Ishikawa (cell line): Measurements from ENCODE around the gene BCAR1.

Experiments
- CEBPB ChIP-seq: IDR thresholded peaks from 2 replicates; pipeline ENCODE4 v1.6.1; 2012
- CREB1 ChIP-seq: IDR thresholded peaks from 2 replicates; pipeline ENCODE4 v1.6.1; 2012; ENCODE audit warnings: low read depth
- EP300 ChIP-seq: IDR thresholded peaks from 2 replicates; pipeline ENCODE4 v1.6.1; 2012; ENCODE audit warnings: borderline replicate concordance
- FOXM1 ChIP-seq: IDR thresholded peaks from 2 replicates; pipeline ENCODE4 v1.6.1; 2012; ENCODE audit warnings: low read depth, borderline replicate concordance
- MAX ChIP-seq: IDR thresholded peaks from 2 replicates; pipeline ENCODE4 v1.6.1; 2012
- NFIC ChIP-seq: IDR thresholded peaks from 2 replicates; pipeline ENCODE4 v1.6.1; 2012
- RAD21 ChIP-seq: IDR thresholded peaks from 2 replicates; pipeline ENCODE4 v1.6.1; 2012; ENCODE audit warnings: low read depth
- REST ChIP-seq: IDR thresholded peaks from 2 replicates; pipeline ENCODE4 v1.6.1; 2012; ENCODE audit warnings: low read depth, mild to moderate bottlenecking
- TAF1 ChIP-seq: IDR thresholded peaks from 2 replicates; pipeline ENCODE4 v1.6.1; 2012; ENCODE audit warnings: low read depth, mild to moderate bottlenecking
- TCF12 ChIP-seq: IDR thresholded peaks from 2 replicates; pipeline ENCODE4 v1.6.1; 2012; ENCODE audit warnings: low read depth
- TEAD4 ChIP-seq: IDR thresholded peaks from 2 replicates; pipeline ENCODE4 v1.6.1; 2012
- USF1 ChIP-seq: IDR thresholded peaks from 2 replicates; pipeline ENCODE4 v1.6.1; 2012
- YY1 ChIP-seq: IDR thresholded peaks from 2 replicates; pipeline ENCODE4 v1.6.1; 2012; ENCODE audit warnings: low read depth
- ZBTB7A ChIP-seq: IDR thresholded peaks from 2 replicates; pipeline ENCODE4 v1.6.1; 2012; ENCODE audit warnings: low read depth

- TF ChIP-seq EP300 = no peak
- TF ChIP-seq MAX = no peak
- TF ChIP-seq REST = no peak
- no peak for TF ChIP-seq TCF12
- no peak for TF ChIP-seq NFIC
- TF ChIP-seq TAF1 = no peak
- no peak for TF ChIP-seq USF1
- TF ChIP-seq CEBPB = no peak
- no peak for TF ChIP-seq RAD21
- TF ChIP-seq YY1 = no peak
- no peak for TF ChIP-seq FOXM1
- no peak for TF ChIP-seq ZBTB7A
- no peak for TF ChIP-seq CREB1
- TF ChIP-seq TEAD4 = no peak
Measured at GRCh38 chr16:75219088-75219487, 32.3 kb downstream of the BCAR1 start.
